Measurements from ENCODE around the gene RPS14. TPM values are rescaled to one million over a fixed set of nuclear protein-coding genes. Genes with fewer than 3 reads are reported as not detected.

Gene RPS14
- total RNA-seq, 1 experiment from 2014 or later: 2,564 TPM

DNA sequence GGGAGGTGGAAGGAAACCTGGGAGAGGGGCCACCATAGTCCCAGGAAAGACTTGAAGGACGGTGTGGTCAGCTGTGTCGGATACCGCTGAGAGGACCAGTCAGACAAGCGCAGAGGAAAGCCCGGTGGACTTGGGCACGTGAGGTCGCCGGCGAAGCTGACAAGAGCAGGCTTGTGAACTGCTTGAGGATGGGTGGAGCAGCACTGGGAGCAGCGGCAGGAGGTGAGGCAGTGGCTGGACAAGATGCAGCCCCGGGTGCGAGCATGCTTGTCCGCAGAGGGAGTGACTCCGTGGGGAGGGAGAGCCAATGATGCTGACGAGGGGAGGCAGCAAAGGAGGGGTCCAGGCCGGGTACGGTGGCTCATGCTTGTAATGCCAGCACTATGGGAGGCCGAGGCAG, 18.5 kb downstream of the RPS14 start:
- ATAC-seq (no peak), DNase-seq (ENCODE audit: low spot score) (no peak)
- CTCF ChIA-PET: interaction anchor here (0.6 kb wide), 1 partner anchor 38 kb away, joined by 3 read pairs; no protein-coding TSS in a partner anchor
- TF ChIP-seq EMX1 (CRISPR knock-in tag; IDR thresholded peaks at IDR 0.05) (no peak), FOXP1 (CRISPR knock-in tag; IDR thresholded peaks at IDR 0.05; ENCODE audit: borderline replicate concordance) (no peak), MYBL2 (CRISPR knock-in tag; IDR thresholded peaks at IDR 0.05) (no peak), ZNF263 (CRISPR knock-in tag; IDR thresholded peaks at IDR 0.05; ENCODE audit: low read depth) (no peak), IRF2 (CRISPR knock-in tag; IDR thresholded peaks at IDR 0.05; ENCODE audit: borderline replicate concordance, low read depth) (no peak), CBFB (CRISPR knock-in tag; IDR thresholded peaks at IDR 0.05; ENCODE audit: low read depth) (no peak), SP1 (CRISPR knock-in tag; conservative IDR thresholded peaks at IDR 0.05) (no peak), TCF7 (CRISPR knock-in tag; IDR thresholded peaks at IDR 0.05; ENCODE audit: low read depth) (no peak), OVOL2 (CRISPR knock-in tag; IDR thresholded peaks at IDR 0.05; ENCODE audit: borderline replicate concordance) (no peak), ETV6 (CRISPR knock-in tag; IDR thresholded peaks at IDR 0.05) (no peak)
- TF ChIP-seq, protein P1, sequence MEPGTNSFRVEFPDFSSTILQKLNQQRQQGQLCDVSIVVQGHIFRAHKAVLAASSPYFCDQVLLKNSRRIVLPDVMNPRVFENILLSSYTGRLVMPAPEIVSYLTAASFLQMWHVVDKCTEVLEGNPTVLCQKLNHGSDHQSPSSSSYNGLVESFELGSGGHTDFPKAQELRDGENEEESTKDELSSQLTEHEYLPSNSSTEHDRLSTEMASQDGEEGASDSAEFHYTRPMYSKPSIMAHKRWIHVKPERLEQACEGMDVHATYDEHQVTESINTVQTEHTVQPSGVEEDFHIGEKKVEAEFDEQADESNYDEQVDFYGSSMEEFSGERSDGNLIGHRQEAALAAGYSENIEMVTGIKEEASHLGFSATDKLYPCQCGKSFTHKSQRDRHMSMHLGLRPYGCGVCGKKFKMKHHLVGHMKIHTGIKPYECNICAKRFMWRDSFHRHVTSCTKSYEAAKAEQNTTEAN (CRISPR knock-in tag; IDR thresholded peaks at IDR 0.05): no peak
- TF ChIP-seq, protein P2, sequence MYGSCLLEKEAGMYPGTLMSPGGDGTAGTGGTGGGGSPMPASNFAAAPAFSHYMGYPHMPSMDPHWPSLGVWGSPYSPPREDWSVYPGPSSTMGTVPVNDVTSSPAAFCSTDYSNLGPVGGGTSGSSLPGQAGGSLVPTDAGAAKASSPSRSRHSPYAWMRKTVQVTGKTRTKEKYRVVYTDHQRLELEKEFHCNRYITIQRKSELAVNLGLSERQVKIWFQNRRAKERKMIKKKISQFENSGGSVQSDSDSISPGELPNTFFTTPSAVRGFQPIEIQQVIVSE (CRISPR knock-in tag; IDR thresholded peaks at IDR 0.05; ENCODE audit: borderline replicate concordance): no peak
- TF ChIP-seq, protein P3, sequence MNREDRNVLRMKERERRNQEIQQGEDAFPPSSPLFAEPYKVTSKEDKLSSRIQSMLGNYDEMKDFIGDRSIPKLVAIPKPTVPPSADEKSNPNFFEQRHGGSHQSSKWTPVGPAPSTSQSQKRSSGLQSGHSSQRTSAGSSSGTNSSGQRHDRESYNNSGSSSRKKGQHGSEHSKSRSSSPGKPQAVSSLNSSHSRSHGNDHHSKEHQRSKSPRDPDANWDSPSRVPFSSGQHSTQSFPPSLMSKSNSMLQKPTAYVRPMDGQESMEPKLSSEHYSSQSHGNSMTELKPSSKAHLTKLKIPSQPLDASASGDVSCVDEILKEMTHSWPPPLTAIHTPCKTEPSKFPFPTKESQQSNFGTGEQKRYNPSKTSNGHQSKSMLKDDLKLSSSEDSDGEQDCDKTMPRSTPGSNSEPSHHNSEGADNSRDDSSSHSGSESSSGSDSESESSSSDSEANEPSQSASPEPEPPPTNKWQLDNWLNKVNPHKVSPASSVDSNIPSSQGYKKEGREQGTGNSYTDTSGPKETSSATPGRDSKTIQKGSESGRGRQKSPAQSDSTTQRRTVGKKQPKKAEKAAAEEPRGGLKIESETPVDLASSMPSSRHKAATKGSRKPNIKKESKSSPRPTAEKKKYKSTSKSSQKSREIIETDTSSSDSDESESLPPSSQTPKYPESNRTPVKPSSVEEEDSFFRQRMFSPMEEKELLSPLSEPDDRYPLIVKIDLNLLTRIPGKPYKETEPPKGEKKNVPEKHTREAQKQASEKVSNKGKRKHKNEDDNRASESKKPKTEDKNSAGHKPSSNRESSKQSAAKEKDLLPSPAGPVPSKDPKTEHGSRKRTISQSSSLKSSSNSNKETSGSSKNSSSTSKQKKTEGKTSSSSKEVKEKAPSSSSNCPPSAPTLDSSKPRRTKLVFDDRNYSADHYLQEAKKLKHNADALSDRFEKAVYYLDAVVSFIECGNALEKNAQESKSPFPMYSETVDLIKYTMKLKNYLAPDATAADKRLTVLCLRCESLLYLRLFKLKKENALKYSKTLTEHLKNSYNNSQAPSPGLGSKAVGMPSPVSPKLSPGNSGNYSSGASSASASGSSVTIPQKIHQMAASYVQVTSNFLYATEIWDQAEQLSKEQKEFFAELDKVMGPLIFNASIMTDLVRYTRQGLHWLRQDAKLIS (CRISPR knock-in tag; IDR thresholded peaks at IDR 0.05; ENCODE audit: borderline replicate concordance): no peak
- TF ChIP-seq, protein P4, sequence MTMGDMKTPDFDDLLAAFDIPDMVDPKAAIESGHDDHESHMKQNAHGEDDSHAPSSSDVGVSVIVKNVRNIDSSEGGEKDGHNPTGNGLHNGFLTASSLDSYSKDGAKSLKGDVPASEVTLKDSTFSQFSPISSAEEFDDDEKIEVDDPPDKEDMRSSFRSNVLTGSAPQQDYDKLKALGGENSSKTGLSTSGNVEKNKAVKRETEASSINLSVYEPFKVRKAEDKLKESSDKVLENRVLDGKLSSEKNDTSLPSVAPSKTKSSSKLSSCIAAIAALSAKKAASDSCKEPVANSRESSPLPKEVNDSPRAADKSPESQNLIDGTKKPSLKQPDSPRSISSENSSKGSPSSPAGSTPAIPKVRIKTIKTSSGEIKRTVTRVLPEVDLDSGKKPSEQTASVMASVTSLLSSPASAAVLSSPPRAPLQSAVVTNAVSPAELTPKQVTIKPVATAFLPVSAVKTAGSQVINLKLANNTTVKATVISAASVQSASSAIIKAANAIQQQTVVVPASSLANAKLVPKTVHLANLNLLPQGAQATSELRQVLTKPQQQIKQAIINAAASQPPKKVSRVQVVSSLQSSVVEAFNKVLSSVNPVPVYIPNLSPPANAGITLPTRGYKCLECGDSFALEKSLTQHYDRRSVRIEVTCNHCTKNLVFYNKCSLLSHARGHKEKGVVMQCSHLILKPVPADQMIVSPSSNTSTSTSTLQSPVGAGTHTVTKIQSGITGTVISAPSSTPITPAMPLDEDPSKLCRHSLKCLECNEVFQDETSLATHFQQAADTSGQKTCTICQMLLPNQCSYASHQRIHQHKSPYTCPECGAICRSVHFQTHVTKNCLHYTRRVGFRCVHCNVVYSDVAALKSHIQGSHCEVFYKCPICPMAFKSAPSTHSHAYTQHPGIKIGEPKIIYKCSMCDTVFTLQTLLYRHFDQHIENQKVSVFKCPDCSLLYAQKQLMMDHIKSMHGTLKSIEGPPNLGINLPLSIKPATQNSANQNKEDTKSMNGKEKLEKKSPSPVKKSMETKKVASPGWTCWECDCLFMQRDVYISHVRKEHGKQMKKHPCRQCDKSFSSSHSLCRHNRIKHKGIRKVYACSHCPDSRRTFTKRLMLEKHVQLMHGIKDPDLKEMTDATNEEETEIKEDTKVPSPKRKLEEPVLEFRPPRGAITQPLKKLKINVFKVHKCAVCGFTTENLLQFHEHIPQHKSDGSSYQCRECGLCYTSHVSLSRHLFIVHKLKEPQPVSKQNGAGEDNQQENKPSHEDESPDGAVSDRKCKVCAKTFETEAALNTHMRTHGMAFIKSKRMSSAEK (CRISPR knock-in tag; IDR thresholded peaks at IDR 0.05; ENCODE audit: borderline replicate concordance): no peak
- TF ChIP-seq, protein P5, sequence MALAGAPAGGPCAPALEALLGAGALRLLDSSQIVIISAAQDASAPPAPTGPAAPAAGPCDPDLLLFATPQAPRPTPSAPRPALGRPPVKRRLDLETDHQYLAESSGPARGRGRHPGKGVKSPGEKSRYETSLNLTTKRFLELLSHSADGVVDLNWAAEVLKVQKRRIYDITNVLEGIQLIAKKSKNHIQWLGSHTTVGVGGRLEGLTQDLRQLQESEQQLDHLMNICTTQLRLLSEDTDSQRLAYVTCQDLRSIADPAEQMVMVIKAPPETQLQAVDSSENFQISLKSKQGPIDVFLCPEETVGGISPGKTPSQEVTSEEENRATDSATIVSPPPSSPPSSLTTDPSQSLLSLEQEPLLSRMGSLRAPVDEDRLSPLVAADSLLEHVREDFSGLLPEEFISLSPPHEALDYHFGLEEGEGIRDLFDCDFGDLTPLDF (CRISPR knock-in tag; IDR thresholded peaks at IDR 0.05): no peak
- no peak overlapping the region for H3K4me3 Mint-ChIP-seq
- H3K27me3 Mint-ChIP-seq (ENCODE audit: low read depth): peaks cover 4% of the 10 kb centered on the region; the same call in 1 of the 2 replicates
- H3K4me1 Mint-ChIP-seq: no peaks in the 10 kb centered on the region
- no peaks in the 10 kb centered on the region for H3K9me3 Mint-ChIP-seq
- POLR2A ChIA-PET: no interaction called here
- no peaks in the 10 kb centered on the region for H3K36me3 Mint-ChIP-seq
- H3K27ac Mint-ChIP-seq: no peak overlapping the region
